ENCODE results near the gene NAPG.

Gene NAPG

DNA sequence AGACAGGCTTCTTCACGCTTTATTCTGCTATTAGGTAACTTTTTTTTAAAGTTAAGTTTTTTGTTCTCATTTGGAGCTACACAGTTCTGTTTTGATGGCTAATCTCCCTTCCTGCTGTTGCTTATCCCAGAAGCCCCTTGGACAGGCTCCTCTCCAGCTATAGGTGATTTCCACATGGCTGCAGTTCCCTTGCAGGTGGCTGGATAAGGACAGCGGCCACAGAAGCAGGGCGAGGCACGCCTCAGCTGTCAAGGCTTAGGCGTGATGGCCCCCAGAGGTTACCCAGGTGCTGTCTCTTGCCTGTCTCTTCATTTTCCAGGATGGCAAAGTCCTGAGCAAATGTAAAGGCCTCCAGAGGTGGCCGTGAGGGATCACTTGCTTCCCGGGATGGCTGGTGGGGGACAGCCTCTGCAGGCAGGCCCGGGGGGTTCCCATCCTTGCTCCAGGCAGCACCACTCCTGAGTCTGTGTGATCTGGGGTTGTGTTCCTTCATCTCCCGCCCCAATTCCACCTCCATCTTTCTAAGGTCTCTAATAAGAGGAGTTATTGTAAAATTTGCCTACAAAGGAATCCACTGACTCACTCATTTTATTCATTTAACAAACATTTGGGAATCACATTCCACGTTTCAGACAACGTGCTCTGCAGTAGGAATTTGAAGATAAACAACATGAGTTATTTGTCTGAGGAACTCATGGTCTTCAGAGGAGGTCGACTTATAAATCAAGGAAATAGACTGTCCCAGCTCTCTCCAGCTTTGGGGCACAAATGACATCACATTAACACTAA is 53.4 kb downstream of the NAPG start:
- DNase-seq = no peak
- no peak overlapping the region for H3K4me2 ChIP-seq (ENCODE audit: insufficient read depth, low read length)
- no peak overlapping the region for H3K4me3 ChIP-seq (ENCODE audit: low read depth in 1 of 2, low read length in 2 of 2)

GRCh38 chr18:10580215-10580614 is 54.4 kb downstream of the NAPG start:
- DNase-seq (no peak), ATAC-seq (ENCODE audit: insufficient read depth, low read depth) (no peak)
- no peaks in the 10 kb centered on the region for H4K20me1 ChIP-seq (ENCODE audit: insufficient read depth, low read length)
- no peaks in the 10 kb centered on the region for H3K36me3 ChIP-seq (ENCODE audit: insufficient read depth, low read length)
- no peak overlapping the region for H3K4me2 ChIP-seq (ENCODE audit: insufficient read depth, low read length)
- no peaks in the 10 kb centered on the region for H3K79me2 ChIP-seq (ENCODE audit: insufficient read depth, low read length)
- H3K4me1 ChIP-seq (ENCODE audit: insufficient read depth, low read length) = peaks cover 9% of the 10 kb centered on the region
- no peak overlapping the region for H2AFZ ChIP-seq (ENCODE audit: low read depth, low read length)
- no peak overlapping the region for H3K9ac ChIP-seq (ENCODE audit: low read depth, low read length)
- no peak for TF ChIP-seq CTCF (IDR thresholded peaks at IDR 0.05; ENCODE audit: borderline replicate concordance, extremely low read depth, low read length, poor library complexity, severe bottlenecking)
- no peak for TF ChIP-seq EZH2 (IDR thresholded peaks at IDR 0.05; ENCODE audit: borderline replicate concordance, low read depth, low read length, severe bottlenecking)
- no peaks in the 10 kb centered on the region for H3K27me3 ChIP-seq (ENCODE audit: insufficient read depth, low read length, poor library complexity)
- H3K4me3 ChIP-seq (ENCODE audit: low read depth in 1 of 2, low read length in 2 of 2) = no peak overlapping the region
- no peaks in the 10 kb centered on the region for H3K9me3 ChIP-seq (ENCODE audit: insufficient read depth, low read length, severe bottlenecking)
- no peak overlapping the region for H3K27ac ChIP-seq (ENCODE audit: low read length)

More for the DNA sequence above, 53.4 kb downstream of the NAPG start:
- H3K27ac ChIP-seq (ENCODE audit: low read length) = no peak overlapping the region
- no peak for ATAC-seq (ENCODE audit: insufficient read depth, low read depth)
- no peak overlapping the region for H3K9ac ChIP-seq (ENCODE audit: low read depth, low read length)
- no peaks in the 10 kb centered on the region for H3K36me3 ChIP-seq (ENCODE audit: insufficient read depth, low read length)
- H3K9me3 ChIP-seq (ENCODE audit: insufficient read depth, low read length, severe bottlenecking) = no peaks in the 10 kb centered on the region
- TF ChIP-seq EZH2 (IDR thresholded peaks at IDR 0.05; ENCODE audit: borderline replicate concordance, low read depth, low read length, severe bottlenecking) = no peak
- TF ChIP-seq CTCF (IDR thresholded peaks at IDR 0.05; ENCODE audit: borderline replicate concordance, extremely low read depth, low read length, poor library complexity, severe bottlenecking) = no peak
- H3K79me2 ChIP-seq (ENCODE audit: insufficient read depth, low read length) = no peaks in the 10 kb centered on the region
- H2AFZ ChIP-seq (ENCODE audit: low read depth, low read length) = peak overlapping the region; percentile 55
- peaks cover 9% of the 10 kb centered on the region for H3K4me1 ChIP-seq (ENCODE audit: insufficient read depth, low read length)
- no peaks in the 10 kb centered on the region for H3K27me3 ChIP-seq (ENCODE audit: insufficient read depth, low read length, poor library complexity)
- H4K20me1 ChIP-seq (ENCODE audit: insufficient read depth, low read length) = no peaks in the 10 kb centered on the region

GRCh38 chr18:10585260-10585659 is 59.4 kb downstream of the NAPG start:
- no peaks in the 10 kb centered on the region for H4K20me1 ChIP-seq (ENCODE audit: insufficient read depth, low read length)
- H3K4me1 ChIP-seq (ENCODE audit: insufficient read depth, low read length) = no peaks in the 10 kb centered on the region
- H3K4me3 ChIP-seq (ENCODE audit: low read depth in 1 of 2, low read length in 2 of 2) = no peak overlapping the region
- ATAC-seq (ENCODE audit: insufficient read depth, low read depth) (no peak), DNase-seq (no peak)
- no peak overlapping the region for H3K4me2 ChIP-seq (ENCODE audit: insufficient read depth, low read length)
- no peaks in the 10 kb centered on the region for H3K27me3 ChIP-seq (ENCODE audit: insufficient read depth, low read length, poor library complexity)
- no peak for TF ChIP-seq EZH2 (IDR thresholded peaks at IDR 0.05; ENCODE audit: borderline replicate concordance, low read depth, low read length, severe bottlenecking)
- no peak for TF ChIP-seq CTCF (IDR thresholded peaks at IDR 0.05; ENCODE audit: borderline replicate concordance, extremely low read depth, low read length, poor library complexity, severe bottlenecking)
- no peak overlapping the region for H3K27ac ChIP-seq (ENCODE audit: low read length)
- no peaks in the 10 kb centered on the region for H3K9me3 ChIP-seq (ENCODE audit: insufficient read depth, low read length, severe bottlenecking)
- H3K36me3 ChIP-seq (ENCODE audit: insufficient read depth, low read length) = no peaks in the 10 kb centered on the region
- H3K9ac ChIP-seq (ENCODE audit: low read depth, low read length) = no peak overlapping the region
- H3K79me2 ChIP-seq (ENCODE audit: insufficient read depth, low read length) = no peaks in the 10 kb centered on the region
- no peak overlapping the region for H2AFZ ChIP-seq (ENCODE audit: low read depth, low read length)

All from DND-41 (cell line).